ENCODE measurements around the gene CACNB1.

GRCh38 chr17:39221572-39221971 is 24.1 kb upstream of the CACNB1 start:
- TF ChIP-seq CTCF (IDR thresholded peaks at IDR 0.05) (no peak), POLR2A (IDR thresholded peaks at IDR 0.05) (no peak)
